Hepatocyte (in vitro differentiated cells): Measurements from ENCODE around the gene BST2. TPM values are rescaled to one million over a fixed set of nuclear protein-coding genes. Genes with fewer than 3 reads are reported as not detected.

Experiments used
- DNase-seq: peaks from one replicate; pipeline ENCODE4 v3.0.0-alpha.2; 2016; ENCODE audit warnings: low spot score
- H2AFZ ChIP-seq: fragments of 200-600 bp; sonication (generic); 2 replicates; pipeline ENCODE4 v1.6.0; 2016; ENCODE audit warnings: antibody characterized with exemption, mild to moderate bottlenecking
- H3K27ac ChIP-seq: fragments of 200-600 bp; sonication (generic); 2 replicates; pipeline ENCODE4 v1.5.1; 2016; ENCODE audit warnings: mild to moderate bottlenecking
- H3K27me3 ChIP-seq: fragments of 200-600 bp; sonication (generic); 2 replicates; pipeline ENCODE4 v1.6.1; 2016
- H3K36me3 ChIP-seq: fragments of 200-600 bp; sonication (generic); replicated peaks from 2 replicates; pipeline ENCODE4 v1.5.1; 2016; ENCODE audit warnings: low read depth; ENCODE audit not compliant: insufficient read depth
- H3K4me1 ChIP-seq: fragments of 200-600 bp; sonication (generic); 2 replicates; pipeline ENCODE4 v1.5.1; 2016; ENCODE audit warnings: mild to moderate bottlenecking, moderate library complexity; ENCODE audit not compliant: insufficient read depth
- H3K4me2 ChIP-seq: fragments of 200-600 bp; sonication (generic); 2 replicates; pipeline ENCODE4 v1.6.0; 2016
- H3K4me3 ChIP-seq: fragments of 200-600 bp; sonication (generic); 2 replicates; pipeline ENCODE4 v1.5.1; 2016; ENCODE audit warnings: mild to moderate bottlenecking
- H3K79me2 ChIP-seq: fragments of 200-600 bp; sonication (generic); 2 replicates; pipeline ENCODE4 v1.6.0; 2017; ENCODE audit warnings: mild to moderate bottlenecking
- H3K9me2 ChIP-seq: fragments of 200-600 bp; sonication (generic); replicated peaks from 2 replicates; pipeline ENCODE4 v1.6.0; 2017; ENCODE audit warnings: mild to moderate bottlenecking; ENCODE audit not compliant: insufficient read depth
- H3K9me3 ChIP-seq: fragments of 200-600 bp; sonication (generic); 2 replicates; pipeline ENCODE4 v1.5.1; 2016; ENCODE audit warnings: low read depth, mild to moderate bottlenecking
- H4K20me1 ChIP-seq: fragments of 200-600 bp; sonication (generic); 2 replicates; pipeline ENCODE4 v1.6.0; 2016; ENCODE audit warnings: mild to moderate bottlenecking; ENCODE audit not compliant: insufficient read depth, poor library complexity, severe bottlenecking
- EZH2 ChIP-seq: fragments of 200-600 bp; sonication (generic); IDR thresholded peaks from 2 replicates; pipeline ENCODE4 v1.6.1; 2016; ENCODE audit warnings: antibody characterized with exemption, mild to moderate bottlenecking, borderline replicate concordance
- EZH2phosphoT487 ChIP-seq: fragments of 200-600 bp; sonication (generic); IDR thresholded peaks from one replicate; pipeline ENCODE4 v1.6.1; 2018; ENCODE audit warnings: antibody characterized with exemption, mild to moderate bottlenecking, low read depth, moderate library complexity; ENCODE audit not compliant: unreplicated experiment, severe bottlenecking
- WGBS: methylation state at CpG from one replicate; pipeline ENCODE4 v1.1.6; 2016; ENCODE audit warnings: low lambda C conversion rate; ENCODE audit errors: missing lambda C conversion rate; 5-methylcytosine and 5-hydroxymethylcytosine counted together
- polyA plus RNA-seq: library from polyadenylated mRNA; unstranded; fragments of >200 nt; fragmentation: Nextera tagmentation; extraction: Ambion mirVana; gene quantifications from 2 replicates; pipeline ENCODE4 v1.2.1, GENCODE V29; 2016
- total RNA-seq: library from RNA; depleted of rRNA; stranded (reverse); fragments of >200 nt; gene quantifications from 2 replicates; pipeline ENCODE4 v1.2.3, GENCODE V29; 2014
- TF ChIP-seq, protein P1 (sequence below): fragments of 200-600 bp; sonication (generic); IDR thresholded peaks from 2 replicates; pipeline ENCODE4 v1.5.1; 2016; ENCODE audit warnings: antibody characterized with exemption, mild to moderate bottlenecking; ENCODE audit not compliant: poor library complexity

Gene BST2
- total and polyA plus RNA-seq, 2 experiments from 2014 or later = 43.2 to 129 TPM

DNA sequence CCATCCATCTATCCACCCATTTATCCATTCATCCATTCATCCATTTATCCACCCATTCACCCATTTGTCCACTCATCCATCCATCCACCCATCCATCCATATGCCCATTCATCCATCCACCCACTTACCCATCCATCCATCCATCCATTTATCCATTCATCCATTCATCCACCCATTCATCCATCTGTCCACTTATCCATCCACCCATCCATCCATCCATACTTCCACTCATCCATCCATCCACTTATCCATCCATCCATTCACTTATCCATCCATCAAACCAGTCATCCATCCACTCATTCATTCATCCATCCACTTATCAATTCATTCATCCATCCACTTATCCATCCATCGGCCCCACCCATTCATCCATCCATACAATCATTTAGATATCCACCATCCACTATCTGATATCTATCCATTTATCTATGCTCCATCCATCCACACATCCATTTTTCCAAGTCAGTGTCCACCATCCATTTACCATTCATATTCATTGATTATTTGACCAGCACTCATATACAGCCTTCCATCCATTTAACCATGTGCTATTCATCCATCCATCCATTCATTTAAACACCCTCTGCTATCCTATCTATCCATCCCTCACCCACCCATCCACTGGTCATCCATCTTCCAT is 40.2 kb upstream of the BST2 start:
- no peak for TF ChIP-seq EZH2phosphoT487
- no peak for TF ChIP-seq EZH2
- TF ChIP-seq, protein P1, sequence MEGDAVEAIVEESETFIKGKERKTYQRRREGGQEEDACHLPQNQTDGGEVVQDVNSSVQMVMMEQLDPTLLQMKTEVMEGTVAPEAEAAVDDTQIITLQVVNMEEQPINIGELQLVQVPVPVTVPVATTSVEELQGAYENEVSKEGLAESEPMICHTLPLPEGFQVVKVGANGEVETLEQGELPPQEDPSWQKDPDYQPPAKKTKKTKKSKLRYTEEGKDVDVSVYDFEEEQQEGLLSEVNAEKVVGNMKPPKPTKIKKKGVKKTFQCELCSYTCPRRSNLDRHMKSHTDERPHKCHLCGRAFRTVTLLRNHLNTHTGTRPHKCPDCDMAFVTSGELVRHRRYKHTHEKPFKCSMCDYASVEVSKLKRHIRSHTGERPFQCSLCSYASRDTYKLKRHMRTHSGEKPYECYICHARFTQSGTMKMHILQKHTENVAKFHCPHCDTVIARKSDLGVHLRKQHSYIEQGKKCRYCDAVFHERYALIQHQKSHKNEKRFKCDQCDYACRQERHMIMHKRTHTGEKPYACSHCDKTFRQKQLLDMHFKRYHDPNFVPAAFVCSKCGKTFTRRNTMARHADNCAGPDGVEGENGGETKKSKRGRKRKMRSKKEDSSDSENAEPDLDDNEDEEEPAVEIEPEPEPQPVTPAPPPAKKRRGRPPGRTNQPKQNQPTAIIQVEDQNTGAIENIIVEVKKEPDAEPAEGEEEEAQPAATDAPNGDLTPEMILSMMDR = no peak
- no peak for DNase-seq
- Histone ChIP-seq H3K4me1 (no peaks in the 10 kb centered on the region), H3K9me2 (no peaks in the 10 kb centered on the region), H3K4me3 (no peak overlapping the region), H3K27ac (no peak overlapping the region), H2AFZ (no peak overlapping the region), H3K36me3 (no peaks in the 10 kb centered on the region), H3K4me2 (no peak overlapping the region), H3K79me2 (no peaks in the 10 kb centered on the region), H4K20me1 (no peaks in the 10 kb centered on the region), H3K27me3 (no peaks in the 10 kb centered on the region), H3K9me3 (no peaks in the 10 kb centered on the region)
- 93% methylated on average over 1 of the region's 1 CpG for WGBS

DNA sequence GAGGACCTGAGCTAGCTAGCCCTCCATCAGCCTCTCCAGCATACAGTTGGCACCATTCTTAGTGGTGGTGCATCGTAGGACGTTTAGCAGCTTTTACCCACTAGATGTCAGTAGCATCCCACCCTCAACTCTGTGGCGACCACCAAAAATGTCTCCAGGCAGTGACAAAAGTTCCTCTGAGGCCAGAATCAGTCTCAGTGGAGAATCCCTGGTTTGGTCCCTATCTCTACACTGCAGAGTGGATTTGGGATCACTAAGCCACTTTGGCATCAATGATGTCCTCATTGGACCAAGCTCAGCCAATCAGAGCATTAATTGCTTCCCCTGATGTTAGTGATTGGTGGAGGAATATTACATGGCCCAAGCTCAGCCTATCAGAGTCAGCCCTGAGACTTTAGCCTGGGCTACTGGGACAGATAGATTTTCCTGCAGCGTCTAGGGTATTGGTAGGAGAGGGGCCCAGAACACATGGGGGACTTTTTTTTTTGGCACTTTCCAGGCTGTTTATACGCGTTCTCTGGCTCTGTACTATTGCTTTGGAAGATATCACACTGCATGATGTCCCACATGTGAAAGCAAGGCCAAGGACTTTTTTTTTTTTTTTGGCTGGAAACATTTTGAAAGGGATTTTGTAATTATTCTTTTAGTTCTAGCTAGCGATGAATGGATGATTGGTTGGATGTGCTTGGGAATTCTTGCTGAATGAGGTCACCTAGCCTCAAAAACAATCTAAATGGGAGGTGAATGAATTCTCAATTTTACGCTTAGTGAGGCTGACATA is 36.0 kb upstream of the BST2 start:
- Histone ChIP-seq H4K20me1 (no peaks in the 10 kb centered on the region), H3K36me3 (no peaks in the 10 kb centered on the region), H3K9me2 (no peaks in the 10 kb centered on the region), H3K9me3 (no peaks in the 10 kb centered on the region), H2AFZ (no peak overlapping the region), H3K27ac (no peak overlapping the region), H3K27me3 (no peaks in the 10 kb centered on the region), H3K79me2 (no peaks in the 10 kb centered on the region), H3K4me3 (no peak overlapping the region), H3K4me1 (no peaks in the 10 kb centered on the region), H3K4me2 (no peak overlapping the region)
- no peak for DNase-seq
- 76% methylated on average over 8 of the region's 8 CpGs for WGBS
- TF ChIP-seq, protein P1 = peak; percentile 49
- TF ChIP-seq EZH2 = no peak

DNA sequence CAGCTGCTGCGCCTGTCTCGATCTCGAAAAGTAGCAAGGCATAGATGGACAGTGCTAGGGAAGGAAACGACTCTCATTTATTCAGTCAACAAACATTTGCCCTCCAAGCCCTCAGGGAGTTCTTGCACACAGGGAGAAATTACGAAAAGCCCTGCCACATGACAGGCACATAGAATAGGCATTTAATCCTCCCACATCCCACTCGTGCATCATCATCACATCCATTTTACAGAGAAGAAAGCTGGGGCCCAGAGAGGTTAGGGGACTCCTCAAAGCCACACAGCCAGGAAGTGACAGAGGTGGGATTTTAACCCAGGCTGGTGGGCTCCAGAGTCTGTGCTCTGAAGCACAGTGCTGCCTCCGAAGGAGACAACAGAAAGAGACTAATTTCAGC is 31.4 kb upstream of the BST2 start:
- DNase-seq = no peak
- Histone ChIP-seq H3K36me3 (no peaks in the 10 kb centered on the region), H3K27me3 (no peaks in the 10 kb centered on the region), H3K4me1 (no peaks in the 10 kb centered on the region), H3K4me2 (no peak overlapping the region), H2AFZ (no peak overlapping the region), H3K4me3 (no peak overlapping the region), H3K27ac (no peak overlapping the region), H3K9me2 (no peaks in the 10 kb centered on the region), H3K79me2 (no peaks in the 10 kb centered on the region), H4K20me1 (no peaks in the 10 kb centered on the region), H3K9me3 (no peaks in the 10 kb centered on the region)
- TF ChIP-seq EZH2phosphoT487 (no peak), EZH2 (no peak)
- TF ChIP-seq, protein P1 = no peak
- WGBS = 88% methylated on average over 7 of the region's 7 CpGs
